GM12878 (cell line): ENCODE measurements around the gene SLC7A5. TPM values are rescaled to one million over a fixed set of nuclear protein-coding genes. Genes with fewer than 3 reads are reported as not detected.

Source experiments
- ATAC-seq: fragments of 200-7000 bp; cut with Tn5 transposase; 3 replicates; pipeline ENCODE4 v1.9.1; 2020; ENCODE audit warnings: mild to moderate bottlenecking, moderate library complexity
- BruUV-seq: library from RNA; stranded (reverse); fragments of 400-500 nt; replicated peaks from 2 replicates; lab custom pipeline; 2021; lab: Mats Ljungman, UMichigan
- CTCF ChIA-PET: fragments of 300-600 bp; sonication (Branson Sonifier 250); formaldehyde crosslinking; extraction: SDS; loops from one replicate; lab custom pipeline; 2021; ENCODE audit warnings: inconsistent platforms; lab: Yijun Ruan, JAX
- POLR2A ChIA-PET: fragments of 350-600 bp; formaldehyde crosslinking; extraction: SDS; loops from one replicate; lab custom pipeline; 2021; ENCODE audit warnings: inconsistent platforms; lab: Charles Lee
- RAD21 ChIA-PET: fragments of 300-600 bp; sonication (Branson Sonifier 250); formaldehyde crosslinking; loops from one replicate; lab custom pipeline; 2023; ENCODE audit warnings: antibody characterized with exemption; ENCODE audit not compliant: unreplicated experiment; lab: Charles Lee
- SMC1A ChIA-PET: fragments of 300-600 bp; sonication (Branson Sonifier 250); formaldehyde crosslinking; loops from one replicate; lab custom pipeline; 2023; ENCODE audit not compliant: unreplicated experiment, uncharacterized antibody; lab: Charles Lee
- DNase-seq: peaks from one replicate; pipeline ENCODE4 v3.0.0-alpha.2; 2011; ENCODE audit warnings: low read depth, low spot score
- FAIRE-seq: peaks from 3 replicates; lab custom pipeline; 2011; peaks lifted over from hg19 to GRCh38; lab: Jason Lieb, UNC
- H2AFZ ChIP-seq: 2 replicates; pipeline ENCODE4 v1.6.0; 2011; ENCODE audit warnings: low read depth, low read length, control low read depth; ENCODE audit not compliant: control insufficient read depth
- H3K27ac ChIP-seq: 2 replicates; pipeline ENCODE4 v1.5.1; 2011; ENCODE audit warnings: control low read depth; ENCODE audit not compliant: control insufficient read depth, insufficient read depth
- H3K27me3 ChIP-seq, 2 experiments: replicated peaks in 1 of 2; 2 replicates each; pipeline versions ENCODE4 v1.6.0 to v1.6.1; 2011; ENCODE audit warnings: low read length in 1 of 2; ENCODE audit not compliant: control insufficient read depth in 2 of 2, insufficient read depth in 2 of 2
- H3K36me3 ChIP-seq, 2 experiments: 2 replicates each; pipeline ENCODE4 v1.5.1; 2011; ENCODE audit warnings: low read length in 1 of 2; ENCODE audit not compliant: control insufficient read depth in 2 of 2, insufficient read depth in 2 of 2
- H3K4me1 ChIP-seq: 2 replicates; pipeline ENCODE4 v1.6.1; 2011; ENCODE audit warnings: mild to moderate bottlenecking, low read length, moderate library complexity, mixed read lengths; ENCODE audit not compliant: control insufficient read depth, insufficient read depth
- H3K4me2 ChIP-seq: 2 replicates; pipeline ENCODE4 v1.6.0; 2011; ENCODE audit warnings: control low read depth; ENCODE audit not compliant: control insufficient read depth, insufficient read depth
- H3K4me3 ChIP-seq: fragments of 200-600 bp; sonication (generic); 2 replicates; pipeline ENCODE4 v1.5.1; 2016
- H3K79me2 ChIP-seq: 2 replicates; pipeline ENCODE4 v1.6.0; 2011; ENCODE audit warnings: low read length; ENCODE audit not compliant: control insufficient read depth, insufficient read depth
- H3K9ac ChIP-seq: 2 replicates; pipeline ENCODE4 v1.8.0; 2011; ENCODE audit warnings: low read length, control low read depth, mixed read lengths; ENCODE audit not compliant: control insufficient read depth, insufficient read depth
- H3K9me3 ChIP-seq: replicated peaks from 3 replicates; pipeline ENCODE4 v1.5.1; 2011; ENCODE audit warnings: mild to moderate bottlenecking, low read length; ENCODE audit not compliant: control insufficient read depth, insufficient read depth
- H4K20me1 ChIP-seq: 2 replicates; pipeline ENCODE4 v1.6.0; 2011; ENCODE audit not compliant: control insufficient read depth, insufficient read depth
- CUX1 ChIP-seq: IDR thresholded peaks from 2 replicates; pipeline ENCODE4 v1.6.1; 2012; ENCODE audit warnings: improper control_type of control experiment, low read depth, low read length; ENCODE audit not compliant: insufficient replicate concordance
- EGR1 ChIP-seq, 2 experiments: IDR thresholded peaks; 1 replicate in 1 of 2; 2 replicates in 1 of 2; pipeline ENCODE4 v1.6.1; 2011 to 2012; ENCODE audit warnings: low read depth in 2 of 2, low read length in 2 of 2, borderline replicate concordance in 1 of 2, mild to moderate bottlenecking in 1 of 2, moderate library complexity in 1 of 2
- MAX ChIP-seq: IDR thresholded peaks from 2 replicates; pipeline ENCODE4 v1.6.1; 2012; ENCODE audit warnings: low read depth, low read length, improper control_type of control experiment
- NRF1 ChIP-seq: conservative IDR thresholded peaks from 2 replicates; pipeline ENCODE4 v1.6.1; 2011; ENCODE audit warnings: mild to moderate bottlenecking, low read depth, low read length, improper control_type of control experiment
- PAX5 ChIP-seq: IDR thresholded peaks from 2 replicates; pipeline ENCODE4 v1.6.1; 2011; ENCODE audit warnings: low read depth, low read length, borderline replicate concordance
- PBX3 ChIP-seq: IDR thresholded peaks from 2 replicates; pipeline ENCODE4 v1.6.1; 2011; ENCODE audit warnings: mild to moderate bottlenecking, low read depth, low read length, moderate library complexity; ENCODE audit not compliant: insufficient replicate concordance
- ZNF622 ChIP-seq: fragments of 450-650 bp; IDR thresholded peaks from 2 replicates; pipeline ENCODE4 v1.6.1; 2017; ENCODE audit warnings: mild to moderate bottlenecking, inconsistent platforms
- WGBS: methylation state at CpG from one replicate; pipeline ENCODE4 v1.1.6; 2016; ENCODE audit warnings: low lambda C conversion rate; ENCODE audit not compliant: insufficient replicate concordance, insufficient coverage; ENCODE audit errors: missing lambda C conversion rate; 5-methylcytosine and 5-hydroxymethylcytosine counted together
- in situ Hi-C: fragments of 300-500 bp; cut with MboI; formaldehyde crosslinking; loops from 9 replicates; pipeline ENCODE4 v1.14.3; 2018; ENCODE audit warnings: mixed read lengths
- intact Hi-C: fragments of 100-400 bp; cut with micrococcal nuclease; formaldehyde crosslinking; loops from one replicate; pipeline ENCODE4 v1.14.2; 2022; ENCODE audit not compliant: unreplicated experiment
- polyA plus RNA-seq, 11 experiments: library from polyadenylated mRNA; depleted of rRNA in 4 of 11; unstranded in 6 of 11; stranded (reverse) in 5 of 11; fragments of >200 nt; fragmentation: Nextera tagmentation in 4 of 11; fragmentation: Illumina TruSeq in 1 of 11; extraction: Ambion mirVana in 4 of 11; extraction: Trizol in 1 of 11; gene quantifications; 1 replicate in 1 of 11; 2 replicates in 10 of 11; pipeline versions ENCODE4 v1.2.1 to v1.2.3, GENCODE V29; 2011 to 2016; ENCODE audit warnings: inconsistent platforms in 2 of 11, missing spikeins in 2 of 11, low read depth in 1 of 11
- total RNA-seq, 4 experiments: library from RNA; depleted of rRNA in 3 of 4; stranded (reverse); fragments of >200 nt in 3 of 4; fragmentation: Illumina TruSeq in 1 of 4; extraction: Trizol in 1 of 4; gene quantifications; 2 replicates each; pipeline versions ENCODE4 v1.2.1 to v1.2.3, GENCODE V29; 2013 to 2021

Gene SLC7A5
- total and polyA plus RNA-seq, 10 of the 15 experiments (the other 5 are each of a cell fraction or from before 2014, with no cell fraction given) = 2.3 to 101 (median 35.8) TPM

GRCh38 chr16:87824016-87824990 lies 45.0 kb downstream of the SLC7A5 start (continued):
- TF ChIP-seq CUX1 = no peak

- FAIRE-seq = no peak
- H3K4me3 ChIP-seq = no peak overlapping the region
- no peaks in the 10 kb centered on the region for H3K36me3 ChIP-seq
- no peak overlapping the region for H3K9ac ChIP-seq
- no peak for DNase-seq
- H3K79me2 ChIP-seq = no peaks in the 10 kb centered on the region
- RAD21 ChIA-PET = no interaction called here
- intact Hi-C loops = no loop called here
- WGBS = 45% methylated on average over 22 of the region's 24 CpGs
- ATAC-seq = no peak
- BruUV-seq = no TSS peak
- no peaks in the 10 kb centered on the region for H3K27me3 ChIP-seq
- no peak overlapping the region for H2AFZ ChIP-seq
- SMC1A ChIA-PET = no interaction called here
- peaks cover 5% of the 10 kb centered on the region; the same call in 1 of the 3 replicates for H3K9me3 ChIP-seq
- no peak overlapping the region for H3K4me2 ChIP-seq
- H4K20me1 ChIP-seq = no peaks in the 10 kb centered on the region
- POLR2A ChIA-PET = interaction anchor here (0.6 kb wide), 1 partner anchor 1627 kb away, joined by 4 read pairs; no protein-coding TSS in a partner anchor
- H3K27ac ChIP-seq = no peak overlapping the region
- peaks cover 5% of the 10 kb centered on the region; the same call in 1 of the 2 replicates for H3K4me1 ChIP-seq
- in situ Hi-C loops = no loop called here
- CTCF ChIA-PET = no interaction called here
- TF ChIP-seq PBX3 (no peak), ZNF622 (no peak), MAX (no peak), EGR1 (IDR thresholded peaks at IDR 0.05; ENCODE audit: borderline replicate concordance in 1 of 2, low read depth in 2 of 2, low read length in 2 of 2) (no peak), PAX5 (no peak), NRF1 (no peak)
Observed at GRCh38 chr16:87823181-87823929, 46.0 kb downstream of the SLC7A5 start.
